Measurements from ENCODE around the gene ZMYM4.
"Not testable (repeated sequence)": the region's sequence is repeated elsewhere in the genome, so short reads cannot be mapped to it uniquely, and the experiment has no call there.

The ZMYM4 gene

GRCh38 chr1:35461966-35462651 is 193.6 kb downstream of the ZMYM4 start:
- DNase-seq, result no peak

- no peak for DNase-seq
Measured at GRCh38 chr1:35463232-35463631, 194.7 kb downstream of the ZMYM4 start.

GRCh38 chr1:35463749-35464148 is 195.2 kb downstream of the ZMYM4 start:
- not testable (repeated sequence) for DNase-seq

- no peak for DNase-seq
Measured at GRCh38 chr1:35466120-35466519, 197.6 kb downstream of the ZMYM4 start.

GRCh38 chr1:35470977-35471613 is 202.6 kb downstream of the ZMYM4 start:
- DNase-seq, result no peak
